ENCODE data around the gene TNRC6B. TPM values are rescaled to one million over a fixed set of nuclear protein-coding genes. Genes with fewer than 3 reads are reported as not detected.

TNRC6B gene
- total RNA-seq, 2 donors from 2014 or later, result 45.3 to 59.1 TPM

Other genes starting within 250 kb of the TNRC6B start
- gene TMA7B, start 217.5 kb upstream of the TNRC6B start, total RNA-seq, result 1 to 10 TPM; 4.0 to 4.4 TPM
- gene FAM83F, start 183.0 kb upstream of the TNRC6B start, total RNA-seq, result 1 to 10 TPM in 1 of 2 donors, under 1 TPM in 1; 0.37 to 1.3 TPM
- gene ADSL, start 168.6 kb downstream of the TNRC6B start, total RNA-seq, result 100 to 1,000 TPM in 1 of 2 donors, 10 to 100 TPM in 1; 94.6 to 157 TPM
- 10 to 100 TPM; 39.7 to 41.8 TPM for gene SGSM3, start 192.7 kb downstream of the TNRC6B start, total RNA-seq